SK-N-MC (cell line): Measurements from ENCODE around the gene FXR2.

Experiments
- EZH2 ChIP-seq: fragments of 200-600 bp; sonication (generic); IDR thresholded peaks from one replicate; pipeline ENCODE4 v1.6.1; 2017; ENCODE audit warnings: antibody characterized with exemption
- FOXP2 ChIP-seq: optimal IDR thresholded peaks from 2 replicates; pipeline ENCODE3; 2011; ENCODE audit warnings: mild to moderate bottlenecking, moderate library complexity; ENCODE audit not compliant: insufficient read depth; ENCODE audit errors: extremely low read length, control extremely low read depth
- POLR2AphosphoS5 ChIP-seq: IDR thresholded peaks from 2 replicates; pipeline ENCODE4 v1.6.1; 2012; ENCODE audit warnings: mild to moderate bottlenecking, low read depth, low read length, borderline replicate concordance

DNA sequence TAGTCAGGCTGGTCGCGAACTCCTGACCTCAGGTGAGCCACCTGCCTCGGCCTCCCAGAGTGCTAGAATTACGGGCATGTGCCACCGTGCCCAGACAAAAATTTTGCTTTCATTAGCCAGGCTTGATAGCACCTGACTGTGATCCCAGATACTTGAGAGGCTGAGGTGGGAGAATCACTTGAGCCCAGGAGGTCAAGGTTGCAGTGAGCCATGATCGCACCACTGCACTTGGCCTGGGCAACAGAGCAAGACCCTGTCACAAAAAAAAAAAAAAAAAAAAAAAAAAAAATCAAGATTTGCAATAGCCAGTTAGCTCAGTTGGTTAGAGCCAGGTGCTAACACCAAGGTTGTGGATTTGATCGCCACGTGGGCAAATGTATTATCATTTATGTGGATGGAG is 6.1 kb upstream of the FXR2 start:
- TF ChIP-seq POLR2AphosphoS5 = no peak
- no peak for TF ChIP-seq EZH2
- no peak for TF ChIP-seq FOXP2
